WTC11 (cell line): ENCODE data around the gene MRPL54. TPM values are rescaled to one million over a fixed set of nuclear protein-coding genes. Genes with fewer than 3 reads are reported as not detected.

Experiments
- ATAC-seq: fragments of 200-7000 bp; cut with Tn5 transposase; 2 replicates; pipeline ENCODE4 v1.10.0; 2021; ENCODE audit warnings: mild to moderate bottlenecking, moderate library complexity
- CTCF ChIA-PET: fragments of 300-600 bp; sonication (Branson Sonifier 250); formaldehyde crosslinking; loops from one replicate; lab custom pipeline; 2021; ENCODE audit warnings: antibody characterized with exemption; lab: Charles Lee
- POLR2A ChIA-PET: fragments of 350-600 bp; sonication (Branson Sonifier 250); formaldehyde crosslinking; loops from one replicate; lab custom pipeline; 2021; ENCODE audit warnings: antibody characterized with exemption; lab: Charles Lee
- DNase-seq: peaks from one replicate; pipeline ENCODE4 v3.0.0; 2021; ENCODE audit warnings: low spot score
- H3K27ac Mint-ChIP-seq: 2 replicates; pipeline ENCODE4 v1.8.0; 2021; ENCODE audit warnings: mixed read lengths
- H3K27me3 Mint-ChIP-seq: 2 replicates; pipeline ENCODE4 v1.8.0; 2021; ENCODE audit warnings: low read depth, mild to moderate bottlenecking, moderate library complexity, mixed read lengths
- H3K36me3 Mint-ChIP-seq: 2 replicates; pipeline ENCODE4 v1.8.0; 2021; ENCODE audit warnings: mixed read lengths
- H3K4me1 Mint-ChIP-seq: 2 replicates; pipeline ENCODE4 v1.8.0; 2022; ENCODE audit warnings: mixed read lengths
- H3K4me3 Mint-ChIP-seq: 2 replicates; pipeline ENCODE4 v1.8.0; 2021; ENCODE audit warnings: mild to moderate bottlenecking, moderate library complexity, mixed read lengths
- H3K9me3 Mint-ChIP-seq: 2 replicates; pipeline ENCODE4 v1.8.0; 2021; ENCODE audit warnings: mixed read lengths
- AFF4 ChIP-seq: sonication (generic); formaldehyde crosslinking; IDR thresholded peaks from 2 replicates; pipeline ENCODE4 v1.8.1; 2023; ENCODE audit warnings: mild to moderate bottlenecking, missing genetic modification reagents, borderline replicate concordance
- CBFB ChIP-seq: sonication (generic); formaldehyde crosslinking; IDR thresholded peaks from 2 replicates; pipeline ENCODE4 v1.8.1; 2022; ENCODE audit warnings: mild to moderate bottlenecking, low read depth, missing genetic modification reagents
- CTCF ChIP-seq: fragments of 200-600 bp; IDR thresholded peaks from 2 replicates; pipeline ENCODE4 v1.8.0; 2022; ENCODE audit warnings: antibody characterized with exemption
- E2F1 ChIP-seq: sonication (generic); formaldehyde crosslinking; IDR thresholded peaks from 2 replicates; pipeline ENCODE4 v1.8.0; 2022; ENCODE audit warnings: mild to moderate bottlenecking, missing genetic modification reagents
- E2F5 ChIP-seq: sonication (generic); formaldehyde crosslinking; IDR thresholded peaks from 2 replicates; pipeline ENCODE4 v1.8.1; 2022; ENCODE audit warnings: mild to moderate bottlenecking, moderate library complexity, missing genetic modification reagents
- ELF4 ChIP-seq: sonication (generic); formaldehyde crosslinking; IDR thresholded peaks from 2 replicates; pipeline ENCODE4 v1.8.1; 2022; ENCODE audit warnings: low read depth, mild to moderate bottlenecking, moderate library complexity, missing genetic modification reagents
- EMX1 ChIP-seq: fragments of 250-450 bp; sonication (Bioruptor Pico); IDR thresholded peaks from 2 replicates; pipeline ENCODE4 v1.8.0; 2021; ENCODE audit warnings: mild to moderate bottlenecking
- GABPB1 ChIP-seq: sonication (generic); formaldehyde crosslinking; IDR thresholded peaks from 2 replicates; pipeline ENCODE4 v1.8.1; 2023; ENCODE audit warnings: mild to moderate bottlenecking, missing genetic modification reagents
- HMGA2 ChIP-seq: fragments of 250-450 bp; sonication (Bioruptor Pico); IDR thresholded peaks from 2 replicates; pipeline ENCODE4 v1.4.0; 2021; ENCODE audit warnings: mild to moderate bottlenecking, moderate library complexity
- MAX ChIP-seq: sonication (generic); formaldehyde crosslinking; IDR thresholded peaks from 2 replicates; pipeline ENCODE4 v1.8.0; 2022; ENCODE audit warnings: mild to moderate bottlenecking, missing genetic modification reagents
- NFE2L1 ChIP-seq: sonication (generic); formaldehyde crosslinking; IDR thresholded peaks from 2 replicates; pipeline ENCODE4 v1.8.1; 2023; ENCODE audit warnings: missing genetic modification reagents
- NR1H2 ChIP-seq: sonication (generic); formaldehyde crosslinking; IDR thresholded peaks from 2 replicates; pipeline ENCODE4 v1.9.0; 2021; ENCODE audit warnings: mild to moderate bottlenecking, moderate library complexity, missing genetic modification reagents
- OVOL2 ChIP-seq: fragments of 250-450 bp; sonication (Bioruptor Pico); IDR thresholded peaks from 2 replicates; pipeline ENCODE4 v1.9.0; 2021; ENCODE audit warnings: mild to moderate bottlenecking, borderline replicate concordance
- SP1 ChIP-seq: sonication (generic); formaldehyde crosslinking; conservative IDR thresholded peaks from 2 replicates; pipeline ENCODE4 v1.8.1; 2022; ENCODE audit warnings: missing genetic modification reagents
- TEAD1 ChIP-seq: sonication (generic); formaldehyde crosslinking; IDR thresholded peaks from 2 replicates; pipeline ENCODE4 v1.8.0; 2022; ENCODE audit warnings: mild to moderate bottlenecking, missing genetic modification reagents
- USF2 ChIP-seq: sonication (generic); formaldehyde crosslinking; IDR thresholded peaks from 2 replicates; pipeline ENCODE4 v1.8.1; 2023; ENCODE audit warnings: mild to moderate bottlenecking, missing genetic modification reagents, moderate library complexity
- ZNF121 ChIP-seq: sonication (generic); formaldehyde crosslinking; IDR thresholded peaks from 2 replicates; pipeline ENCODE4 v1.8.0; 2023; ENCODE audit warnings: missing genetic modification reagents
- ZNF263 ChIP-seq: sonication (generic); formaldehyde crosslinking; IDR thresholded peaks from 2 replicates; pipeline ENCODE4 v1.8.1; 2022; ENCODE audit warnings: low read depth, mild to moderate bottlenecking, moderate library complexity, missing genetic modification reagents
- ZNF317 ChIP-seq: sonication (generic); formaldehyde crosslinking; IDR thresholded peaks from 2 replicates; pipeline ENCODE4 v1.8.1; 2023; ENCODE audit warnings: low read depth, mild to moderate bottlenecking, moderate library complexity, missing genetic modification reagents, borderline replicate concordance
- ZNF396 ChIP-seq: fragments of 250-450 bp; sonication (Bioruptor Pico); IDR thresholded peaks from 2 replicates; pipeline ENCODE4 v1.8.0; 2021; ENCODE audit warnings: mild to moderate bottlenecking, moderate library complexity, borderline replicate concordance
- ZNF416 ChIP-seq: fragments of 250-450 bp; sonication (Bioruptor Pico); IDR thresholded peaks from 2 replicates; pipeline ENCODE4 v1.9.0; 2021; ENCODE audit warnings: mild to moderate bottlenecking, inconsistent platforms
- ZNF532 ChIP-seq: fragments of 250-450 bp; sonication (Bioruptor Pico); IDR thresholded peaks from 2 replicates; pipeline ENCODE4 v1.9.0; 2021; ENCODE audit warnings: mild to moderate bottlenecking, borderline replicate concordance
- ZNF671 ChIP-seq: fragments of 250-450 bp; sonication (Bioruptor Pico); IDR thresholded peaks from 2 replicates; pipeline ENCODE4 v1.8.0; 2021; ENCODE audit warnings: mild to moderate bottlenecking
- total RNA-seq: library from RNA; stranded (reverse); gene quantifications from 3 replicates; pipeline ENCODE4 v1.2.3, GENCODE V29; 2021

The MRPL54 gene
- total RNA-seq, 1 experiment from 2014 or later, result 62.3 TPM

GRCh38 chr19:3792114-3792513 is 29.6 kb downstream of the MRPL54 start (continued):
- no peak for TF ChIP-seq ZNF532

- H3K4me3 Mint-ChIP-seq, result no peak overlapping the region
- peaks cover 10% of the 10 kb centered on the region for H3K9me3 Mint-ChIP-seq
- no peak for ATAC-seq
- H3K36me3 Mint-ChIP-seq, result peaks cover 4% of the 10 kb centered on the region
- TF ChIP-seq CTCF (no peak), ELF4 (no peak), E2F5 (CRISPR knock-in tag) (no peak), MAX (CRISPR knock-in tag) (no peak), ZNF121 (CRISPR knock-in tag) (no peak), NFE2L1 (CRISPR knock-in tag) (no peak), ZNF416 (CRISPR knock-in tag) (no peak), ZNF671 (CRISPR knock-in tag) (no peak), SP1 (CRISPR knock-in tag) (no peak), NR1H2 (CRISPR knock-in tag) (no peak), EMX1 (CRISPR knock-in tag) (no peak), GABPB1 (CRISPR knock-in tag) (no peak), OVOL2 (CRISPR knock-in tag) (no peak)
- TF ChIP-seq, all 79 proteins: peak for 0
- POLR2A ChIA-PET, result no interaction called here
- Mint-ChIP-seq H3K27ac (no peak overlapping the region), H3K4me1 (no peaks in the 10 kb centered on the region), H3K27me3 (peaks cover 14% of the 10 kb centered on the region)
- CTCF ChIA-PET, result interaction anchor here (0.8 to 1.9 kb wide), 5 partner anchors 10 to 87 kb away, joined by 3 to 9 read pairs (median 3); partner anchors contain the start of gene ATCAY
- DNase-seq, result no peak
Measured at GRCh38 chr19:3793799-3794198, 31.3 kb downstream of the MRPL54 start.

- CTCF ChIA-PET, result interaction anchor here (0.6 to 1.2 kb wide), 3 partner anchors 13 to 1478 kb away, joined by 3 to 7 read pairs (median 4); no protein-coding TSS in a partner anchor
- Mint-ChIP-seq H3K27ac (no peak overlapping the region), H3K27me3 (peaks cover 21% of the 10 kb centered on the region), H3K9me3 (peaks cover 10% of the 10 kb centered on the region), H3K36me3 (peaks cover 4% of the 10 kb centered on the region), H3K4me3 (no peak overlapping the region), H3K4me1 (0 out of 2 replicates have a peak, but pooled peaks cover 4% of the 10 kb centered on the region)
- POLR2A ChIA-PET, result no interaction called here
- ATAC-seq (no peak), DNase-seq (no peak)
- no peak for TF ChIP-seq USF2 (CRISPR knock-in tag)
- no peak for TF ChIP-seq ZNF263 (CRISPR knock-in tag)
- no peak for TF ChIP-seq HMGA2 (CRISPR knock-in tag)
- TF ChIP-seq AFF4 (CRISPR knock-in tag), result no peak
- no peak for TF ChIP-seq TEAD1 (CRISPR knock-in tag)
- TF ChIP-seq ZNF317 (CRISPR knock-in tag), result no peak
- TF ChIP-seq ZNF396 (CRISPR knock-in tag), result no peak
- no peak for TF ChIP-seq CBFB (CRISPR knock-in tag)
- TF ChIP-seq E2F1 (CRISPR knock-in tag), result no peak
Measured at GRCh38 chr19:3796358-3796757, 33.9 kb downstream of the MRPL54 start.
